GM21737 (cell line): ENCODE measurements around the gene MLLT10.

Source experiments
- ATAC-seq: cut with Tn5 transposase; IDR thresholded peaks from one replicate; pipeline ENCODE4 v1.9.1; 2021; ENCODE audit warnings: mild to moderate bottlenecking, moderate library complexity; ENCODE audit not compliant: unreplicated experiment

MLLT10 gene

DNA sequence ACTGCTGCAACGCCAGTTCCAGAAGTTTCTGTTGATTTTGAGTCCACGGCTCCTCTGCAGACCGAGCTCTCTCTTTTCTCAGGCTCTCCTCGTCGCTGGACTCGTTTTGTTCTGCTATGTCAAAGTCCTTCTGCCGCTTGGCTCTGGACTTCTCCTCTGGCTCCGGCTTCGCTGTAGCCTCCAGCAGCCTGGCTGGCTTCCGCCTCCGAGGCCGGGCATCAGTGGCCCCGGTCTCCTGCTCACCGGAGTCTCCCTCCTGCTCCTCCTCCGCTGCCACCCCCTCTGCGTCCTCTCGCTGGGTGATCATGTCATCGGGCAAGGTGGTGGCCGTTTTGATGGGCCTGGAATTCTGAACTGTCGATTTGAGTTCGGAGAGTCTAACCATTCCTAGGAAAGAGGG is 225.2 kb downstream of the MLLT10 start:
- ATAC-seq, result no peak

DNA sequence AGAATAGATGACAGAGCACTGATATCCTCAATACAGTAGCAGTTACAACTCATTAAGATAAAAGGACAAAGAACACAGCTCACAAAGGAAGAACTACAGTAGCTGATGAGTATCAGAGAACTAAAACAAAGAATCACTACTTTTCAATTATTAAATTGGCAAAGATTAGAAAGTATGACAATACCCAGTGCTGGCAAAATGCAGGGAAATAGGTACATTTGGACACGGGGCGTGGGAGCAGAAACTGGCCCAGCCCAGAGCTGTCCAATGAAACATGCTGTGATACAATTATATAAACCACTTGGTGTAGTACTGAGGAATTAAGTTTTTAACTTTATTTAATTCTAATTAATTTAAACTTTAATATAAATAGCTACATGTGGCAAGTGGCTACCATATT is 226.3 kb downstream of the MLLT10 start:
- ATAC-seq, result no peak

DNA sequence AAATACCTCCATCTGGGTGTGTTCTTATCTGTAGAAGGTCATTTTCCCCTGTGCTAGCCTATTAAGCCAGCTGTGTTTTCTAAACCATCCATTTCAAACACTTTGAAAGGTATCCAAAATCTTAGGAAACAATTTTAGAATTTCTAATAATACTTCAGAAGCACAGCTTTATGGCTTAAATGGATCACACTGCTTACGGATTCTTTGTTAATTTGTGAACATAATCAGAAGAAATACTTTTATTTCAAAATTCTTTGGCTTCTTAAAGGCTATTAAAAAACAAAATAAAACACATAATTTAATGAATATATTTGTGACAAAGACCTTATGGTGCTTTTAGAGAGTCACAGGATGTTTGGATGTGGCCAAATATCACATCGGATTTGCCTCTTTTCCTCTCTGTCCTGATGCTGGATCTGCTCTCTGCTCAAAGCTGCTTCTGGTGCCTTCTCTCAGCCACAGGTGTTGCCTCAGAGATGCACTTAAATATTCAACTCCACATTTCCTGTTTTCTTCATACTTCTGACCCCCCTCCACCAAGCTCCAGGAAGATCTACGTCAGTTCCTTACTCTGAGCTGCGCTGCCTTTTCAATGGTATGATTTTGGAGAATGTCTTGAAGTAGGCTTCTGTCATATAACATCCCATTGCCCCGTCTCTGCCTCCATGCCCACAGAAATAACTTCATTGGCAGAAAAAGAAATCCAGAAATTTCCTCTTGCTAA is 230.6 kb downstream of the MLLT10 start:
- ATAC-seq, result no peak

DNA sequence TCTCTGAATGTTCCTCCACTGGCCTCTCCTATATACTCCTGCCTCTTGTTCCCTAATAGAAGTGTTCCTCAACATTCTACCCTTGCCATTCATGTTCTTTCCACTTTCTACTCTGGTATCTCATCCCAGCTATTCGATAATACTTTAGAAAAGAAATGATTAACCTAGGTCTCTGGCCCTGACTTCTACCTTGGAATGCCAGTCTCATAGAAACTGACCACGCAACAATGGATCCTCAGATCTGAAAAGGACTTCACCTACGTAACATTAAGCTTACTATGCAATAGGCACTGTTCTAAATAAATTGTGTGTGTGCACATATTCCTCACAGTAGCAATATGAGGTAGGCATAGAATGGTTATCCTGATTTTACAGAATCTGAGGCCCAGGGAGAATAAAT is 235.0 kb downstream of the MLLT10 start:
- ATAC-seq, result no peak

DNA sequence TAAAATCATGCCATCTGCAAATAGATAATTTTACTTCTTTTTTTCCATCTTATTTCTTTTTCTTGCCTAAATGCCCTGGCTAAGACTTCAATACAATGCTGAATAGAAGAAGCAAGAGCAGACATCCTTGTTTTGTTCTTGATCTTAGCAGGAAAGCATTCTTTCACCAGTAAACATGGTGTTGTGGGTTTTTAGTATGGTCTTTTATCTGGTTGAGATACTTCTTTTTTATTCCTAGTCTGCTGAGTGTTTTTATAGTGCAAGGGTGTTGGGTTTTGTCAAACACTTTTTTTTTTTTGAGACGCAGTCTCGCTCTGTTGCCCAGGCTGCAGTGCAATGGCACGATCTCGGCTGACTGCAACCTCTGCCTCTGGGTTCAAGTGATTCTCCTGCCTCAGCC is 237.2 kb downstream of the MLLT10 start:
- no peak for ATAC-seq

DNA sequence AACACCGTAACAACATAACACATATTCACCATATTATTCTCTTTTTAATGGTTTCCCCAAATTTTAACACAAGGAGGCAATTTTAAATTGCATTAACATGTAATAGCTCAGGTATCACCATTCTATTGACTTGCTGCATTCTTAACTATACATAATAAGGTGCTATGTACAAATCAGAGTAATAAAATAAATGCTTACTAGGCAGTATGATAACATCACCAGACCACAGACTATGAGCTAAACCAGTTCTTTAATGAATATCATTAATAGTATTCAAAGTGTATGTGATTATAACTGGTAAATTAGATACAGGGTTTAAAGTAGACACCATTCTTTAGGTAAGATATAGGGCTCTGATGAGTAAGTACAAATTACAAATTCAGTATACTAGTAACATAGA is 242.9 kb downstream of the MLLT10 start:
- no peak for ATAC-seq

DNA sequence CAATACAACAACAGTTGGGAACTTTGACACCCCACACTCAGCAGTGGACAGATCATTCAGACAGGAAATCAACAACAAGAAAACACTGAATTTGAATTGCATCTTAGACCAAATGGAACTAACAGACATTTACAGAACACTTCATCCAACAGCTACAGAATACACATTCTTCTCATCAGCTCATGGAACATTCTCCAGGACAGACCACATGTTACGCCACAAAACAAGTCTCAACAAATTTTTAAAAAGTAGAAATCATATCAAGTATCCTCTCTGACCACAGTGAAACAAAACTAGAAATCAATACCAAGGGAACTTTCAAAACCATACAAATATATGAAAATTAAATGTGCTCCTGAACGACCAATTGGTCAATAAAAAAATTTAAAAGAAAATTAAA is 257.2 kb downstream of the MLLT10 start:
- ATAC-seq, result no peak
